RKO (cell line): ENCODE data around the gene CCL4.
"Not testable (repeated sequence)": the region's sequence is repeated elsewhere in the genome, so short reads cannot be mapped to it uniquely, and the experiment has no call there.

ENCODE experiments used
- DNase-seq: peaks from one replicate; pipeline ENCODE4 v3.0.0-alpha.2; 2016; ENCODE audit warnings: low spot score

CCL4 gene

GRCh38 chr17:36103401-36103975 lies at the start of gene CCL4:
CCL4 (plus strand) TSS chr17:36103827; CDS start chr17:36103906, 79 bp downstream.
- not testable (repeated sequence) for DNase-seq

DNA sequence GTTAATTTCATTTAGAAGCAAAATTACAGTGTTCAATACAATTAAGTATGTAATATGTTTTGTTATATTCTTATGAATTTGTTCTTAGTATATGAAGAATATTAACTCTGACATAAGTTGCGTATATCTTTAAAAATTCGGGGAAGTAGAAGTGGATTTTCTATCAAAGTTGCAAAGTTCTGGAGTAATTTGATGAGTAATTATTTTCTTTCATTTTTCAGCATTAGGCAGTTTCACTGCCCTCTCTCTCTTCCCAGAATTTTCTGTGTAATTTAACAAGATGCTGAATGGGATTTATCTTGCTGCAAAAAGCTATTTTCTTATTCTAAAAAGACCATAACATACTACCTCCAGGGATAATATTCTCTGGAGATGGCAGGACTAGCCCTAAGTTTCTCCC lies 48.5 kb upstream of the CCL4 start:
- DNase-seq: no peak

DNA sequence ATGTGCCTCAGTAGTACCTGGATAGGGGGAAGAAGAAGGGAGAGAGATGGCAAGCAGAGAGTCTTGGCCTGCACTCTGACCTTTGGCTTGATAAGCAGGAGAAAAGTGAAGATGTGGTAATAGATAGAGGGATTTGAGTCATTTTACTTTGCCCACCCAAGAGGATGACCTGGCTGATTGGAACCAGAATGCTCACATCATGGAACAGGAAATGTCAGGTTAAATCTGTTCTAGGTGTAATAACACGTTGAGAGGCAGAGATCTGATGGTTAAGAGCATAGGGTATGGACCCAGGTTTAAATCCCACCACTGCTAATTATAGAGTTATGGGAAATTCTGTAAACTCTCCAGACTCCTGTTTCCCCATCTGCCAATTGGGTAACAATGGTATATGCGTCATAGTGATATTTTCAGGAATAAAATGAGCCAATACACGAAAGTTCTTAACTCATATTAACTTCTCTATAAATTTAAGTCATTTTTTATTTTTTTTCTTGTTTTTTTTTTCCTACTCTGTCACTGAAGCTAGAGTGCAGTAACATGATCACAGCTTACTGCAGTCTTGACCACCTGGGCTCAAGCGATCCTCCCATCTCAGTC lies 47.6 kb upstream of the CCL4 start:
- DNase-seq: no peak

- DNase-seq: no peak
These were observed 45.7 kb upstream of the CCL4 start for GRCh38 chr17:36057911-36058310.

DNA sequence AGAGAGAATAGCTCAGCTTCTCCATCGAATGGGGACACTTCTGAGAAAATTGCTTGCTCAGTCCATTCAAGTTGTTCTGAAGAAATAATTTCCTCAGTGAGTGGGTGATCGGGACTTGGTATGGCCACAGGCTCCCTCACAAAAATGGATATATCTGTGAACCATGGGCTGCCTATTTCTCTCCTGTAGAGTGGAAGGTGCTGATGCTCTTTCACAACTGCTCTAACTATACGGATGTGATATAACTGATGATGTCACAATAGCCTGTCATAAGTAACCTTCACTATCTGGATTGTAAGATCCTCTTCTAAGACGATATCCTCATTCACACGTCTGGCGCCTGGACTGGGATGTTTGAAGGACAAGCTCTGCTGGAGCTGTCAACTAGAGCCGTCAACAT lies 44.2 kb upstream of the CCL4 start:
- DNase-seq: no peak

DNA sequence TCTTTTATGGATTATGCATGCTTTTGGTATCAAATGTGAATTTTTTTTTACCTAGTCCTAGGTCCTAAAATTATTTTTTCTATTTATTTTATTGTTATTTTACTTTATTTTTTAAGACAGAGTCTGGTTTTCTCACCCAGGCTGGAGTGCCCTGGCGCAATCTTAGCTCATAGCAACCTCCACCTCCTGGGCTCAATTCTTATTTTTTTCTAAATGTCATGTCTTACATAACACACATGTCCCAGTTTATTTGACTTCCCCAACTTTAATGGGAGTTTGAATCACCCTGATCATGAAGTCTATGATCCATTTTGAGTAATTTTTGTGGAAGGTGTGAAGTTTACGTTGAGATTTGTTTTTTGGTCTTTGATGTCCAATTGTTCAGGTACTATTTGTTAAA lies 42.8 kb upstream of the CCL4 start:
- no peak for DNase-seq

DNA sequence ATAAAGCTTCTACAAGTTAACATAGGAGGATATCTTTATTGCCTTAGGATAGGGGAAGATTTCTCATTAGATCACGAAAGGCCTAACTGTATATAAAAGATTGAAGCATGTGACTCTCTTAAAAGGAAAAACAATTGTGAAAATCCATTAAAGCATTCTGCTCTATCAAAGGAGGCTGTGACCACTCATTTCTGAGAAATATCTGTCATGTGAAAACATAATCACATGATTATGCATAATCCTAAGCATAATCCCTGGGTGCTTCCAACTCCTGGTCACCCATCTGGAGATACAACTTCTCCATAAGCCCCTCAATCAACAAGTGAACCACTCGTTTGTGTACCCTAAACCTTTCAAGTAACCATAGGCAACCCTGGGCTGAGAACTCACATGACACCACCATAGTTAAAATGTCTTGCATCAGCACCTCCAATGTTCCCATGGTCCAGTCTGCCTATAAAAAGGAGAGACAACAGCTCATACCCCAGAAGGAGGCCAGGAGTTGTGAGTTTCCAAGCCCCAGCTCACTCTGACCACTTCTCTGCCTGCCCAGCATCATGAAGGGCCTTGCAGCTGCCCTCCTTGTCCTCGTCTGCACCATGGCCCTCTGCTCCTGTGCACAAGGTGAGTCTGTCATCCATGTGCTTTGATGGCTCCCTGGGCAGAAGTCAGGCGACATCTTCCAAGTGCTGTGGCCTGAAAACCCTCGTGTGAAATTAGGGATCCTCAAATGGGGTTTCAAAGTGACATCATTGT lies 39.7 kb upstream of the CCL4 start, which contains the start of gene CCL18:
TSS of gene CCL18 (plus strand) at position 487 of the 756 bp plus-strand sequence. CDS start at position 558, 71 bp downstream.
- no peak for DNase-seq

- no peak for DNase-seq
These were observed 37.2 kb upstream of the CCL4 start for GRCh38 chr17:36066365-36066985.

GRCh38 chr17:36068524-36068923 lies 35.1 kb upstream of the CCL4 start:
- DNase-seq: peak; percentile 48

DNA sequence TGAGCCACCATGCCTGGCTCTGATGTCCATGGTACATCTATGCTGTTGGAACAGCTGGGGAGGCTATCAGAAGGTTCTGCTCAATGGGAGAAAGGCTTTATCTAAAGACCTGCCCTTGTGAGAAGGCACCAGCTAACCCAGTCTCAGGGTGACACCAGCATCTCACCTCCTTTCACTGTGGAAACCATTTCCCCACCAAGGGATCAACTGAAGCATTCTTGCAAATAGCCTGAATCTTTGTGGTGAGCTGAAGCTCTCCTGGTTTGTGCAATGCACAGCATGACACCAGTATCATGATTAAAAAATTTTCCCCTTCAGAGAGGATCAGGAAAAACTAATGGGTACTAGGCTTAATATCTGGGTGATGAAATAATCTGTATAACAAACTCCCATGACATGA lies 34.5 kb upstream of the CCL4 start:
- DNase-seq: no peak

DNA sequence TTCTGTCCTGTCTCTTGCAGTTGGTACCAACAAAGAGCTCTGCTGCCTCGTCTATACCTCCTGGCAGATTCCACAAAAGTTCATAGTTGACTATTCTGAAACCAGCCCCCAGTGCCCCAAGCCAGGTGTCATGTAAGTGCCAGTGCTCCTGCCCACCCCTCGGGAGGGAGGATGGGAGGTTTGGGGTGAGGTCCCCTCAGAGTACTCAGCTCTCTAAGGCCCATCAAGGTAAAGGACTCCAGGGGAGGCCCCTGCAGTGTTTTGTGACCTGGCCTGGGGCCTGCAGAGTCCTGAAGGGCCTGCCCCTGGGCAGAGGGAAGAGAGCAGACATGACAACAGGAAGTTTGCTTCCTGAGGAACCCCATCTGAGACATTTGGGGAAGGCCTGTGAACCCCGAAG lies 33.2 kb upstream of the CCL4 start:
- no peak for DNase-seq

- no peak for DNase-seq
These were observed 31.9 kb upstream of the CCL4 start for GRCh38 chr17:36071751-36072150.

- DNase-seq: no peak
These were observed 31.1 kb upstream of the CCL4 start for GRCh38 chr17:36072431-36073121.

- no peak for DNase-seq
These were observed 29.3 kb upstream of the CCL4 start for GRCh38 chr17:36074365-36074764.

DNA sequence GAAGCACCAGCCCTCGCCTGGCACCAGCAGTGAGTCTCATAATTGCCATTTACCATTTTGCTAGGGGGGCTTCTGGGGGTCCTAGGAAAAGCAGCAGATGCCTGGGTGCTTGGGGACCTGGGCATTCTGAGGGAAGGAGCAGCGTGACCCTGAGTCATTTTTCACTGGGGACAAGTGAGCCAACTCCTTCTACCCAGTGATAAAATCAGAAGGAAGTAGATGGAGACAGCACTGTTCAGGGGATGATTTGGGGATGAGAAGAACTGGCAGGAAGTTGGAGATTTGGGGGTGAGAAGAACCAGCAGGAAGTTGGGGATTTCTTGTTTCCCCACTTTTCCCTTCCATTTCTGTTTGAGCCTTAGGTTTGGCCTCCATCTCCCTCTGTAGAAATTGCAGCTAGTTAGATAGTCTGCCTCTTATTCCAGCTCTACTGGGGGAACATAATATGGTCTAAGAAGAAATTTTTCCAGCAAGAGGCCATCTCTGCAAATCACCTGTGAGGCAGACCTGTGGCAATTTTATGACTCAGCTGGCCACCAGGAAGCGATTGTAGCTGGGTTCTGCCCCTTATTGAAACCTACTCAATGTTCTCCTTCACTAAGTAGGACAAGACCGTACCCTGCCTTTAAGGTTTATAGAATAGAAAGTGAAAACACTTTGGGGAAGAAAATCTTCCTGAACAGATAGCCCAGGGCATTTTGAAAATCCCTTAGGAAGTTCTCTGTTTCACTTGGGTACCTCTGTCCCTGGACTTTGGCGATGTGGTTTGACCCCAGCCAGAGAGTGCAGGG lies 21.8 kb upstream of the CCL4 start:
- DNase-seq: not testable (repeated sequence)

DNA sequence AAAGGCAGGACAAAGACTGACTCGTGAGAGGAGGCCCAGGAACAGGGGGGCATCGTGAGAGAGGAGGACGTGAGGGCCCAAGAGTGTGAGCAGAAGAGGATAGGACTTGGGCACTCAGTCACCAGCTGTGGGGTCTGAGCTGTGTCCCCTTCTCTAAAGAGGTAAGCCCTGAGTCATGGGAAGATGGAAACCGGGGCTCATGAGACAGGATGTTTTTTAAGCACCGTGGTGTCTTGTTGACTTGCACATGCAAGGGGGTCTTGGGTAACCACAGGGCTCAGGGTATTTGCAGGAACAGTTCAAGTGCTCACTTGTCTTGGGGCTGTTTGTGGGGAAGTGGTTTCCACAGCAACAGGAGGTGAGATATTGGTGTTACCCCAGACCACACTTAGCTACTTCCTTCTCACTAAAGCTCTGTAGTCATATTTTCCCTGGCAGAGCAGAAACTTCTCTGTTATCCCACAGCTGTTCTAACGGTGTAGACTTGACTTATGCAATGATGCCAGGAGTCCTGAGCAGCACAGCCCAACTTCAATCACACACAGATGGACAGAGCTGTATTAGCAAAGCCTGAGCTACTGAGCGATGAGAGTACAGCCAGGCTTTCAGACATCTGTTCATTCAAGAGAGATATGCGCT lies 21.0 kb upstream of the CCL4 start:
- DNase-seq: not testable (repeated sequence)

DNA sequence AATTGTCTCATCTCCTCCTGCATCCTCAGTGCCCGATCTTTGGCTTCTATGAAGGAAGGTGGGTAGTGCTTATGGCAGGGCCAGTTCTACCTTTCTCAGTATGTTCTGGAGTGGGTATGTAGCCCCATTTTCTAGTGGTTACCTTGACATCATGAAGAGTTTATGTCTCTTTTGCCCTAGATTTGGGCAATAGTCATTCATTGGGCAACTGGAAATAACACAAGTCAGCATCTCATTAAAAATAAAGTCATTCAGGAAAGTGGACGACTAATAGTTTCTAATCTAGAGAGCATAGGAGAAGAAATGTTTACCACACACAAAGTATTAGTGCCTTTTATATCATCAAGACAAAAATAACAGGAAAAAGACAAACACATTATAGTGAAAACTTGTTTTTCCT lies 19.9 kb upstream of the CCL4 start:
- not testable (repeated sequence) for DNase-seq

DNA sequence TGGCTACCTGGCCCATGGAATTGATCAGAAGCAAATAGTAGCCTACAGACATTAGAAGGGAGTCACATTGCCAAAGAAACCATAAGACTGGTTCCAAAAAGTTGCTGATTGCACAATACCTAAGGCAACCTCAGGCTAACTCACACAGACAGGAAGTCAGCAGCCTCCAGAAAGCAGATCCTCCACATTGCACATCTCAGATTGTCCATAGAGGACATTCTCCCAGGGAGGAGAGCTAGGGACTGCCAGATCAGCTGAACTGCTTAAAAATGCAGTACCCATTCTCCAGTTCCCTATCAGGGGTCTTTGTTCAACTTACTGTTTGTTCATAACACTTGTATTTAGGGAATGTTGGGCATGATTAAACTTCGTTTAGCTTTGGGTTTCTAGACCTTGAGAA lies 17.9 kb upstream of the CCL4 start:
- no peak for DNase-seq

- no peak for DNase-seq
These were observed 16.8 kb upstream of the CCL4 start for GRCh38 chr17:36086791-36087190.

DNA sequence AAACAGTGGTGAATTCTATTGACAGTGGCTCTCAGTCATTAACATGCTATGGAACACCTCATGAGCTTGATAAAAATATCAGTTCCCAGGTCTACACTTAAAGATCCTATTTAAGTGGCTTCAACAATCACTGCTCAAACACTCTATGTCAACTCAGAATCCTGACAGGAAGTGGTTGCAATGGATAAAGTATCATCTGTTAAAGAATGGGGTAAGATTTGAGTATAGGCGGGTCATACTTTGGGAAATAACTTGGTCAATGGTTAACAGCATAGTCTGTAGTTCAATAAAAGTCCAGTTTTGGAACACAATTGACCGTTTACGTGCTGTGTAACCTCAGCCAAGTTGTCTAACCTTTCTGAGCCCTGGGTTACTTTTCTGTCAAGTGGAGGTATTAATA lies 16.2 kb upstream of the CCL4 start:
- DNase-seq: not testable (repeated sequence)
